B cell (primary cell): ENCODE data around the gene FAM168A.

ENCODE experiments used
- CTCF ChIP-seq: fragments of 200-600 bp; IDR thresholded peaks from one replicate; pipeline ENCODE4 v1.8.0; 2022; ENCODE audit warnings: antibody characterized with exemption, mild to moderate bottlenecking
- EZH2 ChIP-seq: IDR thresholded peaks from 2 replicates; pipeline ENCODE4 v1.6.1; 2012; ENCODE audit warnings: borderline replicate concordance, low read depth, mild to moderate bottlenecking, moderate library complexity, low read length; ENCODE audit not compliant: insufficient read depth, poor library complexity, severe bottlenecking

GRCh38 chr11:73420136-73420535, 177.8 kb downstream of the FAM168A start:
- TF ChIP-seq CTCF (no peak), EZH2 (no peak)
